ENCODE results near the gene ALG12. TPM values are rescaled to one million over a fixed set of nuclear protein-coding genes. Genes with fewer than 3 reads are reported as not detected.

The ALG12 gene
- polyA plus RNA-seq, 3 donors, result 7.2 to 9.5 (median 9.0) TPM

DNA sequence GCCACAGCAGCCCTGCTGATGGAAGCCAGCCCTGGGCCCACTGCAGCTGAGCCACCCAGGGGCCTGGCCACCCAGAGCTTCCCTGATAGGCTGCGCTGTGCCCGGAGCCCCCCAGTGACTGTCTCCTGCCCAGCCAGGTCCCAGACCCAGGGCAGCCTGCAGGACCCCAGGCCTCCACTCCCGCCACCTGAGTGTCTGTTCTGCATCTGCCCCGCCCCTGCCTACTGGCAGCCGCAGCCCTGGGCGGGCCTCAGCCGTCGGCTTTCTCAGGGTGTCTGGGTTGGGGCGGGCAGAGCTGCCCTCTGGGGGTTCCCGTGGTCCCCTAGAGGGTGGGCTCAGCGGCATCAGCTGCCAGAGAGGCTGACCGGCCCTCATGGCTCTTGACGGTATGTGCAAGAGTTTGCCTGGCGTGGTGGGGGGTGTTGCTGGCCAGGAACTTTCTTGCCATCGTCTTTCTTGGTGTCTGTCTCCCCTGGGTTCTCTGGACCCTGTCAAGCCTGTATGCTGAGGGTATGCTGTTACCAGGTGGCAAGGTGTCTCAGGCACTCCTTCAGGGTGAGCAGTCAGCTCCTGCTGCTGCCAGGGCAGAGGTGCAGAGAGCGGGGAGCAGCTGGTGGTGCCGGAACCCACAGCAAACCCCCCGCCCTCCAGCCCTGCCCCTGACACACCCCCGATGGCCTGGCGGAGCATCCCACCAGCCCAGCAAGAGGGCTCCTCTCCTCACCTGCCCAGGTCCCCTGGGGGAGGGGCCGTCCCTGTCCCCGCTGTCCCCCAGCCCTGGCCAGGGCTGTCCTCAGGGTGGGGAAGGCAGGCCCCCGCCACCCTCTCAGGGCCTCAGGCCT is 30.1 kb upstream of the ALG12 start:
- H3K4me1 ChIP-seq (ENCODE audit: control insufficient read depth in 1 of 2, insufficient read depth in 2 of 2, low read length in 2 of 2), result peaks cover 27 to 42% of the 10 kb centered on the region in 2 donors
- peaks cover 14% of the 10 kb centered on the region for H3K4me1 Mint-ChIP-seq
- H3K27me3 ChIP-seq (ENCODE audit: control insufficient read depth in 2 of 2, insufficient read depth in 2 of 2, low read length in 2 of 2), result no peaks in the 10 kb centered on the region
- peaks cover 0 to 10% (median 4%) of the 10 kb centered on the region in 7 donors for H3K9me3 Mint-ChIP-seq
- peaks cover 0 to 4% of the 10 kb centered on the region in 2 donors for H3K36me3 Mint-ChIP-seq
- WGBS (ENCODE audit: insufficient coverage), result 95% methylated on average over 18 of the region's 23 CpGs
- no peaks in the 10 kb centered on the region for H4K20me1 ChIP-seq (ENCODE audit: insufficient read depth, low read length)
- no peak for DNase-seq
- H3K4me3 Mint-ChIP-seq, result no peak overlapping the region
- no peak overlapping the region for H3K4me2 ChIP-seq (replicated peaks; ENCODE audit: extremely low read depth, low read length, poor library complexity, severe bottlenecking)
- intact Hi-C loops (cut with micrococcal nuclease), result no loop called here
- no peaks in the 10 kb centered on the region for H3K79me2 ChIP-seq (ENCODE audit: insufficient read depth, low read length)
- no peak overlapping the region for H3K27ac Mint-ChIP-seq
- TF ChIP-seq, protein P1, sequence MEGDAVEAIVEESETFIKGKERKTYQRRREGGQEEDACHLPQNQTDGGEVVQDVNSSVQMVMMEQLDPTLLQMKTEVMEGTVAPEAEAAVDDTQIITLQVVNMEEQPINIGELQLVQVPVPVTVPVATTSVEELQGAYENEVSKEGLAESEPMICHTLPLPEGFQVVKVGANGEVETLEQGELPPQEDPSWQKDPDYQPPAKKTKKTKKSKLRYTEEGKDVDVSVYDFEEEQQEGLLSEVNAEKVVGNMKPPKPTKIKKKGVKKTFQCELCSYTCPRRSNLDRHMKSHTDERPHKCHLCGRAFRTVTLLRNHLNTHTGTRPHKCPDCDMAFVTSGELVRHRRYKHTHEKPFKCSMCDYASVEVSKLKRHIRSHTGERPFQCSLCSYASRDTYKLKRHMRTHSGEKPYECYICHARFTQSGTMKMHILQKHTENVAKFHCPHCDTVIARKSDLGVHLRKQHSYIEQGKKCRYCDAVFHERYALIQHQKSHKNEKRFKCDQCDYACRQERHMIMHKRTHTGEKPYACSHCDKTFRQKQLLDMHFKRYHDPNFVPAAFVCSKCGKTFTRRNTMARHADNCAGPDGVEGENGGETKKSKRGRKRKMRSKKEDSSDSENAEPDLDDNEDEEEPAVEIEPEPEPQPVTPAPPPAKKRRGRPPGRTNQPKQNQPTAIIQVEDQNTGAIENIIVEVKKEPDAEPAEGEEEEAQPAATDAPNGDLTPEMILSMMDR (IDR thresholded peaks at IDR 0.05), result no peak
- H3K4me3 ChIP-seq (replicated peaks in 1 of 3; ENCODE audit: low read depth in 2 of 3, low read length in 3 of 3), result no peak overlapping the region
- H3K27ac ChIP-seq (ENCODE audit: low read depth in 1 of 2, low read length in 2 of 2), result no peak overlapping the region
- no peak overlapping the region for H2AFZ ChIP-seq (ENCODE audit: insufficient read depth, low read depth, low read length, poor library complexity, severe bottlenecking)
- H3K27me3 Mint-ChIP-seq (ENCODE audit: low read depth in 3 of 3), result peaks cover 0 to 3% (median 2%) of the 10 kb centered on the region in 3 donors
- peaks cover 0 to 5% of the 10 kb centered on the region in 2 donors for H3K9me3 ChIP-seq (replicated peaks in 1 of 2; ENCODE audit: control insufficient read depth in 1 of 2, insufficient read depth in 1 of 2, low read length in 2 of 2)
- no peaks in the 10 kb centered on the region for H3K36me3 ChIP-seq (replicated peaks in 1 of 2; ENCODE audit: control insufficient read depth in 1 of 2, insufficient read depth in 2 of 2, low read length in 2 of 2)
- no peak overlapping the region for H3K9ac ChIP-seq (ENCODE audit: insufficient read depth, low read length, poor library complexity, severe bottlenecking)

DNA sequence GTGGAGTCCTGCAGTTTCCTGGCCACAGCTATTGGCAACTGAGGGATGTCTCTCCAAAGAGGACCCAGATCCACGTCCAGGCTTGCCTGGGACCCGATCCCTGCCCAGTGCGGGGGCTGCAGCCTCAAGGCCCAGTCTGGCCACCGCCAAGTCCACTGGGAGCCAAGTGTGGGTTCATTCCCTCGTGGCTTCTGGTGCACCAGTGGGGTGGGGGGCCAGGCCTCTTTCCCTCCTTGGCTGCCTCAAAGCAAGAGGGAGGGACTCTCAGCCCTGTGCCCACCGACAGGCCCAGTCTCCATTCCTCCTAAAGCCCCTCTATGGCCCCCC is 29.0 kb upstream of the ALG12 start:
- Histone ChIP-seq H3K4me3 (replicated peaks in 1 of 3; ENCODE audit: low read depth in 2 of 3, low read length in 3 of 3) (no peak overlapping the region), H3K27me3 (ENCODE audit: control insufficient read depth in 2 of 2, insufficient read depth in 2 of 2, low read length in 2 of 2) (no peaks in the 10 kb centered on the region), H4K20me1 (ENCODE audit: insufficient read depth, low read length) (no peaks in the 10 kb centered on the region), H2AFZ (ENCODE audit: insufficient read depth, low read depth, low read length, poor library complexity, severe bottlenecking) (no peak overlapping the region), H3K9ac (ENCODE audit: insufficient read depth, low read length, poor library complexity, severe bottlenecking) (no peak overlapping the region), H3K4me2 (replicated peaks; ENCODE audit: extremely low read depth, low read length, poor library complexity, severe bottlenecking) (no peak overlapping the region), H3K9me3 (replicated peaks in 1 of 2; ENCODE audit: control insufficient read depth in 1 of 2, insufficient read depth in 1 of 2, low read length in 2 of 2) (peaks cover 0 to 5% of the 10 kb centered on the region in 2 donors), H3K27ac (ENCODE audit: low read depth in 1 of 2, low read length in 2 of 2) (no peak overlapping the region), H3K36me3 (replicated peaks in 1 of 2; ENCODE audit: control insufficient read depth in 1 of 2, insufficient read depth in 2 of 2, low read length in 2 of 2) (no peaks in the 10 kb centered on the region), H3K4me1 (ENCODE audit: control insufficient read depth in 1 of 2, insufficient read depth in 2 of 2, low read length in 2 of 2) (peaks cover 19 to 31% of the 10 kb centered on the region in 2 donors), H3K79me2 (ENCODE audit: insufficient read depth, low read length) (no peaks in the 10 kb centered on the region)
- TF ChIP-seq, protein P1 (IDR thresholded peaks at IDR 0.05), result no peak
- no peak for DNase-seq
- WGBS (ENCODE audit: insufficient coverage), result 95% methylated on average over 5 of the region's 6 CpGs
- H3K36me3 Mint-ChIP-seq, result peaks cover 0 to 4% of the 10 kb centered on the region in 2 donors
- H3K9me3 Mint-ChIP-seq, result peaks cover 0 to 10% (median 4%) of the 10 kb centered on the region in 7 donors
- peaks cover 0 to 3% (median 0%) of the 10 kb centered on the region in 3 donors for H3K27me3 Mint-ChIP-seq (ENCODE audit: low read depth in 3 of 3)
- H3K4me1 Mint-ChIP-seq, result peaks cover 8% of the 10 kb centered on the region
- intact Hi-C loops (cut with micrococcal nuclease), result no loop called here
- no peak overlapping the region for H3K4me3 Mint-ChIP-seq
- peak overlapping the region in 1 of 7 donors; percentile 18 for H3K27ac Mint-ChIP-seq

Data from CD14-positive monocyte (primary cell).